Heart left ventricle (tissue), 13 donors: ENCODE results near the gene GPX1.

Experiments used
- POLR2A ChIP-seq, 2 donors: fragments of 450-650 bp; IDR thresholded peaks; one replicate each; pipeline ENCODE4 v1.6.1; 2017; ENCODE audit warnings: antibody characterized with exemption in 2 of 2, mild to moderate bottlenecking in 2 of 2, moderate library complexity in 2 of 2
- TF ChIP-seq, protein P1 (sequence below), 12 donors: fragments of 200-600 bp; sonication (generic) in 4 of 12; IDR thresholded peaks; one replicate each; pipeline versions ENCODE4 v1.5.0 to v1.8.0; 2018 to 2022; ENCODE audit warnings: antibody characterized with exemption in 12 of 12, mild to moderate bottlenecking in 5 of 12
- donor health status: ischemic (EF 13 %, LVEDD 7.1; RV severe dilation, severe dysfunction).
- donor health status: DM: no; HTN: yes; CAD: no.
- donor health status: DM: no; HTN: no; CAD: no.
- donor health status: ischemic (EF 25% LVEDD 6.9; RV normal size, moderate dysfunction).
- donor health status: ischemic (EF 25% LVEDD 5.7; RV mildly dilated, moderate dysfunction).
- donor health status: ischemic (EF 35%, LVEDD 5.7; RV mildly dilated, moderate dysfunction).
- donor health status: nonischemic (EF 11% LVEDD 7.7; RV severe dilation, severe dysfunction).
- donor health status: DM: yes; HTN: yes; CAD: no.
- donor health status: PGD.
- donor health status: ischemic (EF 29% LVEDD 5.4; RV normal size, mild dysfunction).
- donor health status: nonischemic (EF 23%, LVEDD 6.1; RV moderate dilation, normal function).

GRCh38 chr3:49383387-49383786 lies 25.2 kb upstream of the GPX1 start:
- TF ChIP-seq, protein P1, sequence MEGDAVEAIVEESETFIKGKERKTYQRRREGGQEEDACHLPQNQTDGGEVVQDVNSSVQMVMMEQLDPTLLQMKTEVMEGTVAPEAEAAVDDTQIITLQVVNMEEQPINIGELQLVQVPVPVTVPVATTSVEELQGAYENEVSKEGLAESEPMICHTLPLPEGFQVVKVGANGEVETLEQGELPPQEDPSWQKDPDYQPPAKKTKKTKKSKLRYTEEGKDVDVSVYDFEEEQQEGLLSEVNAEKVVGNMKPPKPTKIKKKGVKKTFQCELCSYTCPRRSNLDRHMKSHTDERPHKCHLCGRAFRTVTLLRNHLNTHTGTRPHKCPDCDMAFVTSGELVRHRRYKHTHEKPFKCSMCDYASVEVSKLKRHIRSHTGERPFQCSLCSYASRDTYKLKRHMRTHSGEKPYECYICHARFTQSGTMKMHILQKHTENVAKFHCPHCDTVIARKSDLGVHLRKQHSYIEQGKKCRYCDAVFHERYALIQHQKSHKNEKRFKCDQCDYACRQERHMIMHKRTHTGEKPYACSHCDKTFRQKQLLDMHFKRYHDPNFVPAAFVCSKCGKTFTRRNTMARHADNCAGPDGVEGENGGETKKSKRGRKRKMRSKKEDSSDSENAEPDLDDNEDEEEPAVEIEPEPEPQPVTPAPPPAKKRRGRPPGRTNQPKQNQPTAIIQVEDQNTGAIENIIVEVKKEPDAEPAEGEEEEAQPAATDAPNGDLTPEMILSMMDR (IDR thresholded peaks at IDR 0.05), result no peak
- TF ChIP-seq POLR2A (IDR thresholded peaks at IDR 0.05), result no peak
